ENCODE results near the gene CPPED1.
A peak's percentile ranks its signal among the peaks of the same experiment; 100 is the strongest.

Gene CPPED1, protein sequence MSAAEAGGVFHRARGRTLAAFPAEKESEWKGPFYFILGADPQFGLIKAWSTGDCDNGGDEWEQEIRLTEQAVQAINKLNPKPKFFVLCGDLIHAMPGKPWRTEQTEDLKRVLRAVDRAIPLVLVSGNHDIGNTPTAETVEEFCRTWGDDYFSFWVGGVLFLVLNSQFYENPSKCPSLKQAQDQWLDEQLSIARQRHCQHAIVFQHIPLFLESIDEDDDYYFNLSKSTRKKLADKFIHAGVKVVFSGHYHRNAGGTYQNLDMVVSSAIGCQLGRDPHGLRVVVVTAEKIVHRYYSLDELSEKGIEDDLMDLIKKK
- total RNA-seq = 5.9 to 15.0 (median 12.7) reads per million in 9 experiments

DNA sequence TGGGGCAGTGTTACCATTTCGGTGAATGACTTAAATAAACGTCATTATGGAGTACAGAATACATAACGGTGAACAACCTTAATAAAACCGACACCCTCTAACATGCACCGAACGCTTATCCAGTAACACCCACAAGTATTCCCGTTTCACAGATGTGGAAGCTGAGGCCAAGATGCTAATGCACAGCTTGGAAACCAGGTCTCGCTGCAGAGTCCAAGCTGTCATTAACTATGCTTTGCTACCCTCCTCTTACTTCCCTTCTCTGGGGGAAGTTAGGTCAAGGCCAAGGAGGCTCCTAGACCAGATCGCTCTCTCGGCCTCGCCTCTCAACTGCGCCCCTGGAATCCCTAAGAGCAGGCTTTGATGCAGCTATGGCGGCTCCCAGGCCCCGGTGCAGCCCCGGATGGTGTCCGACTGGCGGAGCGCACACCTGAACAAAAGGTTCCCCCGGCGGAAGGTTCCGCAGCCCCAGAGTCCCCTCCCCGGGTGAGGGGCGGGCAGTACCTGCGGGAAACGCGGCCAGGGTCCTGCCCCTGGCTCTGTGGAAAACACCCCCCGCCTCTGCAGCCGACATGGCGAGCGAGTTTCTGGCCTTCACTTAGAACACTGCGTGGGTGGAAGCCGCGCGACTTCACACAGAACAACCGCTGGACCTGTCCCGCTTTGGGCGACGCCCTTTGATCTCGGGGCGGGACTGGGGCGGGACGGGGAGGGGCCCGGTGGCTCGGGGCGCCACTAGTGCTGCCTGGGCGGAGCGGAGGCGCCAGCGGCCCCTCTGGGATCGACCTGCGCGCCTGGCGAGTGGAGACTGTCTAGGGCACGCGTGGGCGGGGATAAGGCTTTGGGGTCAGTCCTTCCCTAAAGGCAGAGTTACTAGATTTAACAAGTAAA lies at the start of gene CPPED1:
Gene CPPED1 (minus strand): TSS at position 685 of the 891 bp plus-strand sequence. CDS start 111 bp downstream, at position 574.
- Mint-ChIP-seq H3K27me3 (peaks cover 5 to 6% of the 10 kb centered on the region in 2 donors), H3K4me1 (ENCODE audit: low read depth in 2 of 2) (peaks cover 21 to 26% of the 10 kb centered on the region in 2 donors), H3K36me3 (ENCODE audit: insufficient read depth) (peaks cover 12% of the 10 kb centered on the region), H3K27ac (peak within 1 kb of the TSS; percentile 92 to 93), H3K9me3 (no peaks in the 10 kb centered on the region), H3K4me3 (peak within 1 kb of the TSS; percentile 85 to 93)
- ATAC-seq (replicated peaks) (peak; percentile 86), DNase-seq (peak; percentile 89 to 97 (median 93))

- Mint-ChIP-seq H3K4me1 (ENCODE audit: low read depth in 2 of 2) (no peaks in the 10 kb centered on the region), H3K36me3 (ENCODE audit: insufficient read depth) (peaks cover 3% of the 10 kb centered on the region), H3K27me3 (peaks cover 20 to 22% of the 10 kb centered on the region in 2 donors), H3K27ac (no peak overlapping the region), H3K4me3 (no peak overlapping the region), H3K9me3 (no peaks in the 10 kb centered on the region)
- ATAC-seq (replicated peaks) = no peak
- DNase-seq = no peak
Observed at GRCh38 chr16:12850186-12850585, 46.5 kb upstream of the CPPED1 start.

- ATAC-seq (replicated peaks) (no peak), DNase-seq (no peak)
- Mint-ChIP-seq H3K4me3 (no peak overlapping the region), H3K27me3 (peaks cover 20 to 22% of the 10 kb centered on the region in 2 donors), H3K9me3 (no peaks in the 10 kb centered on the region), H3K27ac (no peak overlapping the region), H3K36me3 (ENCODE audit: insufficient read depth) (peaks cover 3% of the 10 kb centered on the region), H3K4me1 (ENCODE audit: low read depth in 2 of 2) (no peaks in the 10 kb centered on the region)
Observed at GRCh38 chr16:12846592-12846991, 42.9 kb upstream of the CPPED1 start.

DNA sequence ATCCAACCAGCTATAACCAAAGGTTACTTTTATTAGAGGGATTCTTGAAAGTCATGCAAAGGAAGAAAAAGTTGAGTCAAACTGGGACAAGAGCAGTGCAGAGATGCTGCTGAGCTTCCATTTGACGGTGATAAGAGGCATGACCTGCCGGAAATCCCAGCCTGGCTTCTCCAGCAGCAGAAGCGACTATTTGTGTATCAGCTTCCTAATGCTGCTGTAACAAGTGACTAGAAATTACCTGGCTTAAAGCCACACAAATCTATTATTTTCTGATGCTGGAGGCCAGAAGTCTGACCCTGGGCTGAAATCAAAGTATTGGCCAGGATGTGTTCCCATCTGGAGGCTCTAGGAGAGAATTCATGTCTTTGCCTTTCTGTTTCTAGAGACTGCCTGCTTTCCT lies 41.6 kb upstream of the CPPED1 start:
- ATAC-seq (replicated peaks) (no peak), DNase-seq (no peak)
- peaks cover 22 to 35% of the 10 kb centered on the region in 2 donors for H3K27me3 Mint-ChIP-seq
- H3K27ac Mint-ChIP-seq = no peak overlapping the region
- H3K4me1 Mint-ChIP-seq (ENCODE audit: low read depth in 2 of 2) = no peaks in the 10 kb centered on the region
- no peak overlapping the region for H3K4me3 Mint-ChIP-seq
- peaks cover 0 to 1% of the 10 kb centered on the region in 2 donors for H3K9me3 Mint-ChIP-seq
- H3K36me3 Mint-ChIP-seq (ENCODE audit: insufficient read depth) = peaks cover 3% of the 10 kb centered on the region

GRCh38 chr16:12837756-12838155 lies 34.1 kb upstream of the CPPED1 start:
- Mint-ChIP-seq H3K27ac (no peak overlapping the region), H3K27me3 (peaks cover 54 to 57% of the 10 kb centered on the region in 2 donors), H3K4me1 (ENCODE audit: low read depth in 2 of 2) (no peaks in the 10 kb centered on the region), H3K4me3 (no peak overlapping the region), H3K36me3 (ENCODE audit: insufficient read depth) (peaks cover 2% of the 10 kb centered on the region), H3K9me3 (peaks cover 0 to 1% of the 10 kb centered on the region in 2 donors)
- no peak for DNase-seq
- ATAC-seq (replicated peaks) = no peak

DNA sequence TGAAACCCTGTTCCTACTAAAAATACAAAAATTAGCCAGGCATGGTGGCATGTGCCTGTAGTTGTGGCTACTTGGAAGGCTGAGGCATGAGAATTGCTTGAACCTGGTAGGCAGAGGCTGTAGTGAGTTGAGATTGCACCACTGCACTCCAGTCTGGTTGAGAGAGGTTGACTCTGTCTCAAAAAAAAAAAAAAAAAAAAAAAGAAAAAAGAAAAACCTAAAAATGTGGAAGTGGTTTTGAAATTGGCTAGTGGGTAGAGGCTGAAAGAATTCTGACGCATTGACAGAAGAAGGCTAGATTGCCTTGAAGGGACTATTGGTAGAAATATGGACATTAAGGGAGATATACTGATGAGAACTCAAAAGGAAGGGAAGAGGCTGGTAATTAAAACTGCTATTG lies 33.6 kb upstream of the CPPED1 start:
- H3K27ac Mint-ChIP-seq = no peak overlapping the region
- peaks cover 0 to 1% of the 10 kb centered on the region in 2 donors for H3K9me3 Mint-ChIP-seq
- H3K4me3 Mint-ChIP-seq = no peak overlapping the region
- ATAC-seq (replicated peaks) (no peak), DNase-seq (no peak)
- peaks cover 54 to 60% of the 10 kb centered on the region in 2 donors for H3K27me3 Mint-ChIP-seq
- no peaks in the 10 kb centered on the region for H3K4me1 Mint-ChIP-seq (ENCODE audit: low read depth in 2 of 2)
- H3K36me3 Mint-ChIP-seq (ENCODE audit: insufficient read depth) = peaks cover 2% of the 10 kb centered on the region

DNA sequence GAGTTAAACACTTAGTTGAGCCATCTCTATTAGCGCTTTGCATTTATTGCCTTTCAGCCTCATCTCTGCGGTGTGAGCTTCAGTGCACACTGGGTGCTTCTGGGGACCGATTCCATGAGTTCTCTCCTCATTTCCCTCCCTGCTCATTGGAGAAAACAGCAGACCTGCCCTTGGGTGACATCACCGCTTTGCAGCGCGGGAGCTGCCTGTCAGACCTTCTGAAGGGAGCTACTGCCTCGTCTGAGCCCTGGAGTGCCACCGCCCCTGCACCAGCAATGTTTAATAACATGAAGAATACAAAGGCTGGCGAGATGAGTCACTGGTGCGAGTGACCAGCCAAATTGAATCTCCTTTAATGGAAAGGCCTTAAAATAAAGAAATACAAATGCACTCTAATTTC lies 30.2 kb upstream of the CPPED1 start:
- Mint-ChIP-seq H3K27ac (no peak overlapping the region), H3K9me3 (no peaks in the 10 kb centered on the region), H3K4me1 (ENCODE audit: low read depth in 2 of 2) (no peaks in the 10 kb centered on the region), H3K4me3 (no peak overlapping the region), H3K36me3 (ENCODE audit: insufficient read depth) (peaks cover 2% of the 10 kb centered on the region), H3K27me3 (peaks cover 46 to 48% of the 10 kb centered on the region in 2 donors)
- ATAC-seq (replicated peaks) (no peak), DNase-seq (no peak)

DNA sequence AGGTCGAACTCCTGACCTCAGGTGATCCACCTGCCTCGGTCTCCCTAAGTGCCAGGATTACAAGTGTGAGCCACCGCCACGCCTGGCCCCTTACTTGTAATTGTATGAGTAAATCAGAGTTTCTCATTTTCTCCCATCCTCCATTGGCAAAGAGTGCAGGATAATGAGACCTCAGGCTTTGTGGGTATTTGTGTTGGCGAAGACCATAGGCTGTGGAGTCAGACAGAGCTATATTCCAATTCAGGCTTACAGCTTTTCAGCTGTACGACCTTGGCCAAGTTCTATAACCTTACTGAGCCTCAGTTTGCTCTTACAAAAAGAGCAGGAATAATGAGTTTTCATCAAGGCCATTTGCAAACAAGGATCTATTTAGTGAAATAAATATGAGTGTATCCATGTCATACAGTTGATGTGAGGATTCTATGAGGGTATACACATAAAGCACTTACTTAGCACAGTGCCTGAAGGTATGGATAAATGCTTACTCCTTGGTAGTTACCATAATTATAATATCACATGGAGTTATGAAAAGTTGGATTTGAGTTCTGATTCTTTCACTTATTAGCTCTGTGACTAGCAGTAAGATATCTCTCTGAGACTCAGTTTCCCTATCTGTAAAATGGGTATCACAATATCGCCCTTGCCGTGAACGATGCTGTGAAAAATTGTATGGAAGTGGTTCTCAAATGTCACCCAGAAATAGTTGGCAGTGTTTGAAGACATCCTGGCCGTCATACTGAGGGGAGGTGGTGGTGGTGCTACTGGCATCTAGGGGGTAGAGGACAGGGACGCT lies 25.6 kb upstream of the CPPED1 start:
- ATAC-seq (replicated peaks) (no peak), DNase-seq (no peak)
- Mint-ChIP-seq H3K36me3 (ENCODE audit: insufficient read depth) (no peaks in the 10 kb centered on the region), H3K4me3 (no peak overlapping the region), H3K27ac (no peak overlapping the region), H3K4me1 (ENCODE audit: low read depth in 2 of 2) (no peaks in the 10 kb centered on the region), H3K27me3 (peaks cover 22 to 35% of the 10 kb centered on the region in 2 donors), H3K9me3 (no peaks in the 10 kb centered on the region)

GRCh38 chr16:12828206-12828605 lies 24.5 kb upstream of the CPPED1 start:
- Mint-ChIP-seq H3K27ac (no peak overlapping the region), H3K4me3 (no peak overlapping the region), H3K36me3 (ENCODE audit: insufficient read depth) (no peaks in the 10 kb centered on the region), H3K9me3 (no peaks in the 10 kb centered on the region), H3K27me3 (peaks cover 19 to 26% of the 10 kb centered on the region in 2 donors), H3K4me1 (ENCODE audit: low read depth in 2 of 2) (no peaks in the 10 kb centered on the region)
- ATAC-seq (replicated peaks) (no peak), DNase-seq (no peak)

DNA sequence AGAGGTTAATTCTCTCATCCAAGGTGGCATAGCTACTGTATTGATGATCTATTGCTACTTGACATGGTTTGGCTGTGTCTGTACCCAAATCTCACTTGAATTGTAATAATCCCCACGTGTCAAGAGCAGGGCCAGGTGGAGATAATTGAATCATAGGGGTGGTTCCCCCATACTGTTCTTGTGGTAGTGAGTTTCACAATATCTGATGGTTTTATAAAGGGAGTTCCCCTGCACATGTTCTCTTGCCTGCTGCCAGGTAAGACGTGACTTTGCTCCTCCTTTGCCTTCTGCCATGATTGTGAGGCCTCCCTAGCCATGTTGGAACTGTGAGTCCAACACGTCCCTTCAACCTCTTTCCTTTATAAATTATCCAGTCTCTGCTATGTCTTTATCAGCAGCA lies 22.9 kb upstream of the CPPED1 start:
- DNase-seq (no peak), ATAC-seq (replicated peaks) (no peak)
- H3K27me3 Mint-ChIP-seq = peaks cover 12 to 25% of the 10 kb centered on the region in 2 donors

GRCh38 chr16:12819126-12820117 lies 15.7 kb upstream of the CPPED1 start:
- Mint-ChIP-seq H3K27me3 (peaks cover 9% of the 10 kb centered on the region in 2 donors), H3K36me3 (ENCODE audit: insufficient read depth) (no peaks in the 10 kb centered on the region), H3K4me1 (ENCODE audit: low read depth in 2 of 2) (peaks cover 4% of the 10 kb centered on the region in 2 donors), H3K9me3 (no peaks in the 10 kb centered on the region), H3K4me3 (no peak overlapping the region), H3K27ac (peak overlapping the region in 1 of 2 donors; percentile 26)
- DNase-seq = peak; percentile 68 to 71 (median 68)
- ATAC-seq (replicated peaks) = peak; percentile 74

More for the DNA sequence above, 22.9 kb upstream of the CPPED1 start:
- no peaks in the 10 kb centered on the region for H3K4me1 Mint-ChIP-seq (ENCODE audit: low read depth in 2 of 2)
- H3K36me3 Mint-ChIP-seq (ENCODE audit: insufficient read depth) = no peaks in the 10 kb centered on the region
- no peak overlapping the region for H3K27ac Mint-ChIP-seq
- no peaks in the 10 kb centered on the region for H3K9me3 Mint-ChIP-seq
- no peak overlapping the region for H3K4me3 Mint-ChIP-seq

DNA sequence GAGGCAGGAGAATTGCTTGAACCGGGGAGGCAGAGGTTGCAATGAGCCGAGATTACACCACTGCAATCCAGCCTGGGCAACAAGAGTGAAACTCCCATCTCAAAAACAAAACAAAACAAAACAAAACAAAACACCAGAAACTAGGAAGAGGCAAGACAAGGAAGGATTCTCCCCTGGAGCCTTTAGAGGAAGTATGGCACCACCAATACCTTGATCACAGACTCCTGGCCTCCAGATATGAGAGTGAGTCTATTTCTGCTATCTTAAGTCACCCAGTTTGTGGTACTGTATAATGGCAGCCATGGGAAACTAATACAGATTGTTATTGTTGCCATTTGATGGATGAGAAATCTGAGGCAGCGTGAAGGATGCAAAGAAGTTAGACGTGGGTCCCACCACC lies 14.6 kb upstream of the CPPED1 start:
- Mint-ChIP-seq H3K36me3 (ENCODE audit: insufficient read depth) (no peaks in the 10 kb centered on the region), H3K4me3 (no peak overlapping the region), H3K27me3 (peaks cover 9% of the 10 kb centered on the region in 2 donors), H3K27ac (no peak overlapping the region), H3K4me1 (ENCODE audit: low read depth in 2 of 2) (peaks cover 4% of the 10 kb centered on the region in 2 donors), H3K9me3 (no peaks in the 10 kb centered on the region)
- no peak for ATAC-seq (replicated peaks)
- DNase-seq = no peak

All from effector memory CD8-positive, alpha-beta T cell (primary cell).